Endothelial cell of umbilical vein (primary cell): ENCODE data around the gene USH1G. TPM values are rescaled to one million over a fixed set of nuclear protein-coding genes. Genes with fewer than 3 reads are reported as not detected.
A peak's percentile ranks its signal among the peaks of the same experiment; 100 is the strongest.

Experiments
- BruUV-seq: library from RNA; stranded (reverse); fragments of 400-500 nt; replicated peaks from 2 replicates; lab custom pipeline; 2021; lab: Mats Ljungman, UMichigan
- CTCF ChIA-PET: fragments of 300-600, 350-600 bp; sonication (Branson Sonifier 250); formaldehyde crosslinking; loops from one replicate; lab custom pipeline; 2021; ENCODE audit warnings: antibody characterized with exemption, inconsistent platforms; lab: Charles Lee
- POLR2A ChIA-PET: fragments of 300-600, 350-600 bp; sonication (Branson Sonifier 250); formaldehyde crosslinking; loops from one replicate; lab custom pipeline; 2021; ENCODE audit warnings: antibody characterized with exemption, inconsistent platforms; lab: Charles Lee
- DNase-seq: peaks from one replicate; pipeline ENCODE4 v3.0.0-alpha.2; 2011; ENCODE audit warnings: low read depth, low spot score
- FAIRE-seq: peaks from 2 replicates; lab custom pipeline; 2011; peaks lifted over from hg19 to GRCh38; lab: Jason Lieb, UNC
- H2AFZ ChIP-seq: 2 replicates; pipeline ENCODE4 v1.6.0; 2012; ENCODE audit warnings: low read depth, low read length, control low read depth, inconsistent platforms
- H3K27ac ChIP-seq: 2 replicates; pipeline ENCODE4 v1.5.1; 2011; ENCODE audit warnings: low read depth, mild to moderate bottlenecking, control low read depth, low read length, moderate library complexity; ENCODE audit not compliant: insufficient read depth
- H3K27me3 ChIP-seq, 2 experiments: 2 replicates each; pipeline versions ENCODE4 v1.6.0 to v1.6.1; 2011; ENCODE audit warnings: low read length in 2 of 2, mixed read lengths in 1 of 2; ENCODE audit not compliant: control insufficient read depth in 2 of 2, insufficient read depth in 2 of 2
- H3K36me3 ChIP-seq, 2 experiments: 2 replicates in 1 of 2; 3 replicates in 1 of 2; pipeline ENCODE4 v1.5.1; 2011; ENCODE audit warnings: low read length in 2 of 2, mild to moderate bottlenecking in 1 of 2, moderate library complexity in 1 of 2; ENCODE audit not compliant: control insufficient read depth in 2 of 2, insufficient read depth in 2 of 2; ENCODE audit errors: extremely low read depth in 1 of 2
- H3K4me1 ChIP-seq: 3 replicates; pipeline ENCODE4 v1.5.1; 2011; ENCODE audit warnings: mild to moderate bottlenecking, low read length; ENCODE audit not compliant: control insufficient read depth, insufficient read depth; ENCODE audit errors: extremely low read depth
- H3K4me2 ChIP-seq: 2 replicates; pipeline ENCODE4 v1.6.1; 2011; ENCODE audit warnings: low read length, control low read depth, mixed read lengths; ENCODE audit not compliant: insufficient read depth
- H3K4me3 ChIP-seq, 3 experiments: fragments of 200-600 bp in 1 of 3; sonication (generic), shearing (Covaris generic) in 1 of 3; replicated peaks in 1 of 3; 2 replicates each; pipeline ENCODE4 v1.5.1; 2011 to 2016; ENCODE audit warnings: control low read depth in 3 of 3, low read length in 3 of 3, mild to moderate bottlenecking in 2 of 3, inconsistent platforms in 1 of 3, low read depth in 1 of 3, moderate library complexity in 1 of 3; ENCODE audit not compliant: insufficient read depth in 1 of 3
- H3K79me2 ChIP-seq: 2 replicates; pipeline ENCODE4 v1.6.0; 2012; ENCODE audit warnings: low read length, inconsistent platforms; ENCODE audit not compliant: control insufficient read depth, insufficient read depth
- H3K9ac ChIP-seq: replicated peaks from 2 replicates; pipeline ENCODE3; 2011; ENCODE audit warnings: low read length, control low read depth; ENCODE audit not compliant: insufficient read depth; ENCODE audit errors: extremely low read depth
- H3K9me1 ChIP-seq: replicated peaks from 3 replicates; pipeline ENCODE4 v1.6.0; 2011; ENCODE audit warnings: mild to moderate bottlenecking, low read length; ENCODE audit not compliant: control insufficient read depth, insufficient read depth; ENCODE audit errors: extremely low read depth
- H3K9me3 ChIP-seq: replicated peaks from 2 replicates; pipeline ENCODE4 v1.5.1; 2012; ENCODE audit warnings: low read length, inconsistent platforms; ENCODE audit not compliant: control insufficient read depth, insufficient read depth
- H4K20me1 ChIP-seq: replicated peaks from 2 replicates; pipeline ENCODE3; 2011; ENCODE audit warnings: mild to moderate bottlenecking, low read length; ENCODE audit not compliant: control insufficient read depth, insufficient read depth; ENCODE audit errors: extremely low read depth
- EZH2 ChIP-seq: IDR thresholded peaks from 2 replicates; pipeline ENCODE4 v1.6.1; 2012; ENCODE audit warnings: borderline replicate concordance, low read depth, mild to moderate bottlenecking, moderate library complexity, low read length, inconsistent platforms; ENCODE audit not compliant: severe bottlenecking
- FOS ChIP-seq: IDR thresholded peaks from 2 replicates; pipeline ENCODE4 v1.6.1; 2011; ENCODE audit warnings: mild to moderate bottlenecking, low read length, moderate library complexity, borderline replicate concordance; ENCODE audit not compliant: insufficient read depth
- JUN ChIP-seq: IDR thresholded peaks from 2 replicates; pipeline ENCODE4 v1.6.1; 2011; ENCODE audit warnings: borderline replicate concordance, low read depth; ENCODE audit not compliant: insufficient read length, insufficient read depth
- MYC ChIP-seq: IDR thresholded peaks from one replicate; pipeline ENCODE4 v1.6.1; 2011; ENCODE audit warnings: mild to moderate bottlenecking, low read depth, low read length
- POLR2AphosphoS5 ChIP-seq: IDR thresholded peaks from 2 replicates; pipeline ENCODE4 v1.6.1; 2012; ENCODE audit warnings: low read depth, mild to moderate bottlenecking, control low read depth, low read length, moderate library complexity; ENCODE audit not compliant: insufficient read depth
- dilution Hi-C: fragments of 300-500 bp; cut with MboI; formaldehyde crosslinking; loops from one replicate; pipeline ENCODE4 v1.15.0; 2019; ENCODE audit warnings: low sequenced_read_pairs; ENCODE audit not compliant: extremely low pct_ligation_motif_present
- intact Hi-C: fragments of 100-400 bp; cut with micrococcal nuclease; formaldehyde crosslinking; loops from one replicate; pipeline ENCODE4 v1.10.0; 2022
- polyA plus RNA-seq, 4 experiments: library from polyadenylated mRNA; depleted of rRNA in 3 of 4; stranded (reverse) in 3 of 4; unstranded in 1 of 4; fragments of >200 nt; gene quantifications; 2 replicates each; pipeline versions ENCODE4 v1.2.1 to v1.2.3, GENCODE V29; 2011 to 2012; ENCODE audit warnings: missing spikeins in 1 of 4
- total RNA-seq: library from RNA; stranded (reverse); gene quantifications from 2 replicates; pipeline ENCODE4 v1.2.3, GENCODE V29; 2021

Gene USH1G
- total and polyA plus RNA-seq, 2 donors (not counting 3 experiments of a cell fraction or from before 2014, with no cell fraction given), result not detected

DNA sequence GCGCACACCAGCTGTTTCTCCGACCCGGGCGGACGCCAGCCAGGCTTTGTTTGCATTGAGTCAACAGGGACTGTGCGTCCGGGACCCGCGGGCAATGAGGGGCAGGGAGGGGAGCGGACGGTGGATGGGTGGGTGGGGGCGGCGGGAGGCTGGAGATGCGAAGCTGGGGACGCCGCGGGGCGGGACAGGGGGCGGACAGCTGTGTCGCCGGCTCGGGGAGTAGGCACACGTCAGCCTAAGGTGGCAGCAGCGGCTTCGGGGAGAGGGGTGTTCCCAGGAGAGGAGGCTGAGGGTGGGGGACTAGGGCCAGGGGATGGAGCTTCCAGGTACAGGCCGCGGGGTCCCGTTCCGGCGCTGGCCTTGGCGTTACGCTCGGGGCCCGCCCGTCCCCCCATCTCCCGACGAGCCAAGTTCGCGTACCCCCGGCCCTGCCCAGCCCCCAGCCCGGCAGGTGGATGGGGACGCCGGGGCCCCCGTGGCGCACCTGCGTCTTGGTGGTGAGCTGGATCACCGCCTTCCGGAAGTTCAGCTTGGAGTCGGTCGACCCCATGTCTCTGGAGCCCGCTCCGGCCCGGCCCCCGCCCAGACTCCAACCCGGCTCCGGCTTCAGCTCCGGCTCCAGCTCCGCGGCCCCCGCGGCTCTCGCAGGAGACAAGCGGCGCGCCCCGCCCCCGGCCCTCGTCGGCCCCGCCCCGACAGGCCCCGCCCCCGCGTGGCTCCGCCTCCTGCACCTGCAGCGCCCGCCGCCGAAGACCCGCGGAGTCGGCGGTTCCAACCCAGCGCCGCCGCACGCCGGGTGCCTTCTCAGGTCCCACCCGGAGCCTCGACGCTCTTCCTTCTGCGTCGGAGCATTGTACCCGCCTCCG lies 49.3 kb upstream of the USH1G start, which contains the start of gene HID1:
Gene HID1 (minus strand): TSS at position 653 of the 866 bp plus-strand sequence. CDS start 103 bp downstream, at position 550.
- H3K9me3 ChIP-seq, result no peaks in the 10 kb centered on the region
- peak; percentile 39 for DNase-seq
- CTCF ChIA-PET, result interaction anchor here (0.7 to 6.9 kb wide), 11 partner anchors 10 to 229 kb away, joined by 3 to 63 read pairs (median 4); partner anchors contain the start of genes CDR2L and MRPL58
- TF ChIP-seq EZH2 (peak; percentile 17), JUN (no peak), POLR2AphosphoS5 (no peak), MYC (no peak), FOS (no peak)
- BruUV-seq, result no TSS peak
- POLR2A ChIA-PET, result interaction anchor here (1.3 to 2.0 kb wide), 3 partner anchors 11 to 99 kb away, joined by 4 to 8 read pairs (median 8); partner anchors contain the start of genes CDR2L and FDXR
- intact Hi-C loops, result loop anchor here (1.0 kb wide), 1 partner anchor 10 kb away; no protein-coding TSS in a partner anchor
- no peaks in the 10 kb centered on the region for H3K36me3 ChIP-seq
- peaks cover 17% of the 10 kb centered on the region for H3K4me1 ChIP-seq
- H3K4me2 ChIP-seq, result peak within 1 kb of the TSS; percentile 53
- H4K20me1 ChIP-seq, result no peaks in the 10 kb centered on the region
- peak within 1 kb of the TSS; percentile 90 for H2AFZ ChIP-seq
- H3K27ac ChIP-seq, result no peak within 1 kb of the TSS
- no peaks in the 10 kb centered on the region for H3K9me1 ChIP-seq
- H3K27me3 ChIP-seq, result peaks cover 5% of the 10 kb centered on the region in 2 experiments
- peak; percentile 70 for FAIRE-seq
- dilution Hi-C loops, result no loop called here
- peak within 1 kb of the TSS; percentile 46 for H3K9ac ChIP-seq
- peak within 1 kb of the TSS; percentile 51 to 89 (median 74) for H3K4me3 ChIP-seq
- H3K79me2 ChIP-seq, result no peaks in the 10 kb centered on the region
